SK-N-SH (cell line): ENCODE data around the gene TBL1XR1. TPM values are rescaled to one million over a fixed set of nuclear protein-coding genes. Genes with fewer than 3 reads are reported as not detected.

Source experiments
- CTCF ChIA-PET: fragments of 300-600, 350-600 bp; formaldehyde crosslinking; extraction: SDS; loops from one replicate; lab custom pipeline; 2021; lab: Yijun Ruan, JAX
- POLR2A ChIA-PET: fragments of 350-600 bp; sonication (Branson Sonifier 250); formaldehyde crosslinking; extraction: SDS; loops from one replicate; lab custom pipeline; 2020; ENCODE audit warnings: antibody characterized with exemption, inconsistent platforms; lab: Yijun Ruan, JAX
- DNase-seq: peaks from one replicate; pipeline ENCODE4 v3.0.0; 2012
- H2AFZ ChIP-seq: fragments of 200-600 bp; sonication (generic); 2 replicates; pipeline ENCODE4 v1.8.1; 2016; ENCODE audit warnings: antibody characterized with exemption, mild to moderate bottlenecking, low read depth
- H3F3A ChIP-seq: fragments of 200-600 bp; sonication (generic); replicated peaks from 2 replicates; pipeline ENCODE3; 2016; ENCODE audit warnings: antibody characterized with exemption, mild to moderate bottlenecking; ENCODE audit not compliant: insufficient read depth
- H3K27ac ChIP-seq, 2 experiments: fragments of 200-500 bp in 1 of 2; fragments of 200-600 bp in 1 of 2; sonication (Bioruptor generic) in 1 of 2; sonication (generic), shearing (Covaris generic) in 1 of 2; 2 replicates each; pipeline versions ENCODE4 v1.5.1 to v1.6.1; 2014 to 2016; ENCODE audit warnings: low read depth in 2 of 2, inconsistent platforms in 1 of 2, low read length in 1 of 2, mild to moderate bottlenecking in 1 of 2, mixed read lengths in 1 of 2
- H3K27me3 ChIP-seq: fragments of 200-600 bp; sonication (generic), shearing (Covaris generic); 2 replicates; pipeline ENCODE4 v1.6.1; 2016; ENCODE audit warnings: mixed run types; ENCODE audit not compliant: insufficient read depth
- H3K36me3 ChIP-seq, 2 experiments: fragments of 200-500 bp in 1 of 2; fragments of 200-600 bp in 1 of 2; sonication (Bioruptor generic) in 1 of 2; sonication (generic) in 1 of 2; replicated peaks in 1 of 2; 2 replicates each; pipeline versions ENCODE3 to v1.5.1; 2014 to 2016; ENCODE audit warnings: low read length in 1 of 2, mild to moderate bottlenecking in 1 of 2; ENCODE audit not compliant: insufficient read depth in 2 of 2, control insufficient read depth in 1 of 2
- H3K4me1 ChIP-seq, 2 experiments: fragments of 200-500 bp in 1 of 2; fragments of 200-600 bp in 1 of 2; sonication (Bioruptor generic) in 1 of 2; sonication (generic), shearing (Covaris generic) in 1 of 2; 2 replicates each; pipeline versions ENCODE4 v1.5.1 to v1.6.1; 2014 to 2016; ENCODE audit warnings: low read depth in 1 of 2, low read length in 1 of 2, mixed run types in 1 of 2; ENCODE audit not compliant: insufficient read depth in 2 of 2, control insufficient read depth in 1 of 2
- H3K4me2 ChIP-seq: fragments of 200-600 bp; sonication (generic), shearing (Covaris generic); 2 replicates; pipeline ENCODE4 v1.6.1; 2017; ENCODE audit warnings: mixed run types
- H3K4me3 ChIP-seq, 2 experiments: fragments of 200-500 bp in 1 of 2; fragments of 200-600 bp in 1 of 2; sonication (Bioruptor generic) in 1 of 2; sonication (generic), shearing (Covaris generic) in 1 of 2; 2 replicates each; pipeline versions ENCODE4 v1.5.1 to v1.8.1; 2014 to 2016; ENCODE audit warnings: low read depth in 2 of 2, inconsistent platforms in 1 of 2, low read length in 1 of 2, mild to moderate bottlenecking in 1 of 2, mixed read lengths in 1 of 2, moderate library complexity in 1 of 2
- H3K79me2 ChIP-seq: fragments of 200-600 bp; sonication (generic); 2 replicates; pipeline ENCODE4 v1.8.1; 2017; ENCODE audit warnings: mild to moderate bottlenecking; ENCODE audit not compliant: insufficient read depth
- H3K9ac ChIP-seq: fragments of 200-600 bp; sonication (generic); 2 replicates; pipeline ENCODE4 v1.6.1; 2017; ENCODE audit warnings: mixed run types
- H3K9me2 ChIP-seq: fragments of 200-600 bp; sonication (generic); 2 replicates; pipeline ENCODE4 v1.6.1; 2017; ENCODE audit warnings: mixed run types
- H3K9me3 ChIP-seq: fragments of 200-600 bp; sonication (generic); 2 replicates; pipeline ENCODE4 v1.6.1; 2017; ENCODE audit warnings: mixed run types, mild to moderate bottlenecking, moderate library complexity
- H4K20me1 ChIP-seq: fragments of 200-600 bp; sonication (generic); 2 replicates; pipeline ENCODE4 v1.6.1; 2017; ENCODE audit warnings: mild to moderate bottlenecking, mixed run types; ENCODE audit not compliant: insufficient read depth
- ELF1 ChIP-seq: IDR thresholded peaks from 2 replicates; pipeline ENCODE4 v1.4.0; 2012
- EZH2phosphoT487 ChIP-seq: fragments of 200-600 bp; sonication (generic); IDR thresholded peaks from 2 replicates; pipeline ENCODE4 v1.6.1; 2017; ENCODE audit warnings: low read depth, mixed run types, mild to moderate bottlenecking, antibody characterized with exemption, moderate library complexity, borderline replicate concordance
- FOSL2 ChIP-seq: IDR thresholded peaks from 2 replicates; pipeline ENCODE4 v1.4.0; 2012; ENCODE audit warnings: low read depth, mild to moderate bottlenecking, moderate library complexity, borderline replicate concordance
- GATA2 ChIP-seq: sonication (generic); formaldehyde crosslinking; IDR thresholded peaks from 2 replicates; pipeline ENCODE4 v1.5.0; 2020; ENCODE audit warnings: mild to moderate bottlenecking, missing genetic modification reagents
- MAX ChIP-seq: IDR thresholded peaks from 2 replicates; pipeline ENCODE4 v1.4.0; 2012; ENCODE audit warnings: low read depth
- MEF2A ChIP-seq: IDR thresholded peaks from 2 replicates; pipeline ENCODE4 v1.4.0; 2012; ENCODE audit warnings: low read depth, borderline replicate concordance
- MXI1 ChIP-seq: IDR thresholded peaks from 2 replicates; pipeline ENCODE4 v1.6.1; 2012; ENCODE audit warnings: mild to moderate bottlenecking, low read depth, low read length, improper control_type of control experiment
- NFIC ChIP-seq: IDR thresholded peaks from 2 replicates; pipeline ENCODE4 v1.4.0; 2012; ENCODE audit warnings: borderline replicate concordance
- POLR2AphosphoS5 ChIP-seq: IDR thresholded peaks from 2 replicates; pipeline ENCODE4 v1.6.1; 2012; ENCODE audit warnings: low read depth, low read length
- RAD21 ChIP-seq: IDR thresholded peaks from 2 replicates; pipeline ENCODE4 v1.6.1; 2012; ENCODE audit warnings: mild to moderate bottlenecking, low read length
- RCOR1 ChIP-seq: fragments of 150-350 bp; IDR thresholded peaks from 2 replicates; pipeline ENCODE4 v1.6.1; 2017; ENCODE audit warnings: antibody characterized with exemption, low read length
- REST ChIP-seq: IDR thresholded peaks from 2 replicates; pipeline ENCODE4 v1.6.1; 2012; ENCODE audit warnings: mild to moderate bottlenecking, low read depth, low read length, moderate library complexity
- RXRA ChIP-seq: IDR thresholded peaks from 2 replicates; pipeline ENCODE4 v1.4.0; 2012; ENCODE audit warnings: low read depth, mild to moderate bottlenecking, borderline replicate concordance
- SMC3 ChIP-seq: IDR thresholded peaks from 2 replicates; pipeline ENCODE4 v1.6.1; 2012; ENCODE audit warnings: low read depth, low read length, improper control_type of control experiment
- TEAD4 ChIP-seq: IDR thresholded peaks from 2 replicates; pipeline ENCODE4 v1.4.0; 2012; ENCODE audit warnings: mild to moderate bottlenecking, borderline replicate concordance; ENCODE audit not compliant: insufficient read depth
- YY1 ChIP-seq: IDR thresholded peaks from 2 replicates; pipeline ENCODE4 v1.4.0; 2012; ENCODE audit warnings: low read depth, mild to moderate bottlenecking
- WGBS: methylation state at CpG from one replicate; pipeline ENCODE4 v1.1.6; 2017; ENCODE audit warnings: low lambda C conversion rate; 5-methylcytosine and 5-hydroxymethylcytosine counted together
- polyA plus RNA-seq, 3 experiments: library from polyadenylated mRNA; depleted of rRNA; stranded (reverse); fragments of >200 nt; gene quantifications; 2 replicates each; pipeline ENCODE4 v1.2.3, GENCODE V29; 2012
- TF ChIP-seq, protein P1 (sequence below): fragments of 150-350 bp; IDR thresholded peaks from 2 replicates; pipeline ENCODE4 v1.6.1; 2017; ENCODE audit warnings: antibody characterized with exemption, low read length, low read depth, borderline replicate concordance
- TF ChIP-seq, protein P2 (sequence below): fragments of 150-350 bp; IDR thresholded peaks from 2 replicates; pipeline ENCODE4 v1.6.1; 2016; ENCODE audit warnings: mild to moderate bottlenecking, low read depth, low read length
- TF ChIP-seq, protein P3 (sequence below): IDR thresholded peaks from 2 replicates; pipeline ENCODE4; 2012

Gene TBL1XR1
- polyA plus RNA-seq, 1 of the 3 experiments (the other 2 are of a cell fraction), result 20.9 TPM

DNA sequence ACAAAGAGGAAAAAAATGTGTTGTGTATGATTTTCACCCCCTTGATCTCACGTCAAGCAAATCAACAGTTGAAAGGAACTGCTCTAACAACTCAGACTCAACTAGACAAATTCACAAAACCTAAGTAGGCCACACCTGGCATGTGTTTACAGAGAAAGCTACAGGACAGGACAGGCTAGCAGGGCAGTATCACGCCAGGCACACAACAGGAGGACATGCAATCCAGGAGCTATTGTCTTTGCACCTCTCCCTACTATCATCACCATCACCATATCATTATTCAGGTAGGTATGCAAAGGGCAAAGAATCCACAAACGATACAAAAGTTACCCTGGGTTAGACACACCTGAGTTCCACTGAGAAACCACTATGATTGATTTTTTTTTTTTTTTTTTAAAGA lies 86.4 kb downstream of the TBL1XR1 start:
- POLR2A ChIA-PET, result no interaction called here
- no peak overlapping the region for H3K4me3 ChIP-seq
- H3K4me2 ChIP-seq, result no peak overlapping the region
- H3K36me3 ChIP-seq, result peaks cover 0 to 4% of the 10 kb centered on the region in 2 experiments
- H3K9me3 ChIP-seq, result no peaks in the 10 kb centered on the region
- H3K27ac ChIP-seq, result no peak overlapping the region
- 93% methylated on average over 3 of the region's 3 CpGs for WGBS
- no peaks in the 10 kb centered on the region for H3K9me2 ChIP-seq
- peaks cover 97% of the 10 kb centered on the region for H3K79me2 ChIP-seq
- H3K4me1 ChIP-seq, result peaks cover 0 to 7% of the 10 kb centered on the region in 2 experiments; a peak in 3 of 4 replicates
- TF ChIP-seq POLR2AphosphoS5 (no peak), YY1 (no peak), NFIC (no peak), MAX (no peak)
- TF ChIP-seq, protein P1, sequence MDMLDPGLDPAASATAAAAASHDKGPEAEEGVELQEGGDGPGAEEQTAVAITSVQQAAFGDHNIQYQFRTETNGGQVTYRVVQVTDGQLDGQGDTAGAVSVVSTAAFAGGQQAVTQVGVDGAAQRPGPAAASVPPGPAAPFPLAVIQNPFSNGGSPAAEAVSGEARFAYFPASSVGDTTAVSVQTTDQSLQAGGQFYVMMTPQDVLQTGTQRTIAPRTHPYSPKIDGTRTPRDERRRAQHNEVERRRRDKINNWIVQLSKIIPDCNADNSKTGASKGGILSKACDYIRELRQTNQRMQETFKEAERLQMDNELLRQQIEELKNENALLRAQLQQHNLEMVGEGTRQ, result no peak
- no peak for DNase-seq
- no peaks in the 10 kb centered on the region for H3K27me3 ChIP-seq
- no peak overlapping the region for H2AFZ ChIP-seq
- no peaks in the 10 kb centered on the region for H3F3A ChIP-seq
- H4K20me1 ChIP-seq, result peaks cover 90% of the 10 kb centered on the region
- H3K9ac ChIP-seq, result no peak overlapping the region
- CTCF ChIA-PET, result no interaction called here

DNA sequence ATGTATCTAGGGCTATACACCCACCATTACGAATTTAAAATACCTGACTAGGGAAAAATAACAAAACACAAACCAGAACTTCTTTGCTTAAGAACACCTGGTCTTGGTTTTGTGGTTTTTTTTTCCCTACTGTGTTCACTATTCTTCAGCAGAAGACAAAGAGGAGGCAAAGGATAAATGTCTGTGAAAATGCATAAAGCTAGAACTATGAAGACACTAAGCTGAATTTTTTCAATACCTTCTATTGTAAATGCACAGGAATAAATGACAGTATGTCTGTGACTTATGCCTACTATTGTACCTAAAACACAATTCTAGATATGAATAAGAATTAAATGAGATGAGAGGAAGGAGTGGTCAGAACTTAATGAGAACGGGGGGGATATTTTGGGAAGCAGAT lies 86.9 kb downstream of the TBL1XR1 start:
- H4K20me1 ChIP-seq, result peaks cover 90% of the 10 kb centered on the region
- DNase-seq, result no peak
- CTCF ChIA-PET, result interaction anchor here (1.3 kb wide), 1 partner anchor 34 kb away, joined by 3 read pairs; no protein-coding TSS in a partner anchor
- H3K9ac ChIP-seq, result no peak overlapping the region
- no peak overlapping the region for H3K27ac ChIP-seq
- peaks cover 0 to 12% of the 10 kb centered on the region in 2 experiments; a peak in 3 of 4 replicates for H3K4me1 ChIP-seq
- no peaks in the 10 kb centered on the region for H3K27me3 ChIP-seq
- POLR2A ChIA-PET, result no interaction called here
- no peaks in the 10 kb centered on the region for H3K9me2 ChIP-seq
- no peaks in the 10 kb centered on the region for H3K9me3 ChIP-seq
- no peaks in the 10 kb centered on the region for H3F3A ChIP-seq
- no peak overlapping the region for H2AFZ ChIP-seq
- WGBS, result 98% methylated on average over 2 of the region's 2 CpGs
- peaks cover 0 to 4% of the 10 kb centered on the region in 2 experiments for H3K36me3 ChIP-seq
- H3K79me2 ChIP-seq, result peaks cover 97% of the 10 kb centered on the region
- no peak overlapping the region for H3K4me2 ChIP-seq
- no peak overlapping the region for H3K4me3 ChIP-seq
- TF ChIP-seq POLR2AphosphoS5 (no peak), RAD21 (no peak), NFIC (no peak), RXRA (no peak), REST (no peak), SMC3 (no peak), MAX (no peak), RCOR1 (no peak), GATA2 (no peak), FOSL2 (no peak), MEF2A (no peak), TEAD4 (no peak), MXI1 (no peak), ELF1 (no peak), EZH2phosphoT487 (no peak)
- TF ChIP-seq, protein P2, sequence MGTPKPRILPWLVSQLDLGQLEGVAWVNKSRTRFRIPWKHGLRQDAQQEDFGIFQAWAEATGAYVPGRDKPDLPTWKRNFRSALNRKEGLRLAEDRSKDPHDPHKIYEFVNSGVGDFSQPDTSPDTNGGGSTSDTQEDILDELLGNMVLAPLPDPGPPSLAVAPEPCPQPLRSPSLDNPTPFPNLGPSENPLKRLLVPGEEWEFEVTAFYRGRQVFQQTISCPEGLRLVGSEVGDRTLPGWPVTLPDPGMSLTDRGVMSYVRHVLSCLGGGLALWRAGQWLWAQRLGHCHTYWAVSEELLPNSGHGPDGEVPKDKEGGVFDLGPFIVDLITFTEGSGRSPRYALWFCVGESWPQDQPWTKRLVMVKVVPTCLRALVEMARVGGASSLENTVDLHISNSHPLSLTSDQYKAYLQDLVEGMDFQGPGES, result no peak
- TF ChIP-seq, protein P3, sequence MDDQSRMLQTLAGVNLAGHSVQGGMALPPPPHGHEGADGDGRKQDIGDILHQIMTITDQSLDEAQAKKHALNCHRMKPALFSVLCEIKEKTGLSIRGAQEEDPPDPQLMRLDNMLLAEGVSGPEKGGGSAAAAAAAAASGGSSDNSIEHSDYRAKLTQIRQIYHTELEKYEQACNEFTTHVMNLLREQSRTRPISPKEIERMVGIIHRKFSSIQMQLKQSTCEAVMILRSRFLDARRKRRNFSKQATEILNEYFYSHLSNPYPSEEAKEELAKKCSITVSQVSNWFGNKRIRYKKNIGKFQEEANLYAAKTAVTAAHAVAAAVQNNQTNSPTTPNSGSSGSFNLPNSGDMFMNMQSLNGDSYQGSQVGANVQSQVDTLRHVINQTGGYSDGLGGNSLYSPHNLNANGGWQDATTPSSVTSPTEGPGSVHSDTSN, result no peak
